H1 (cell line): ENCODE results near the gene LPGAT1. TPM values are rescaled to one million over a fixed set of nuclear protein-coding genes. Genes with fewer than 3 reads are reported as not detected.

ENCODE experiments used
- MAX ChIP-seq: IDR thresholded peaks from 2 replicates; pipeline ENCODE4 v1.6.1; 2012; ENCODE audit warnings: inconsistent platforms
- polyA plus RNA-seq, 7 experiments: library from polyadenylated mRNA; depleted of rRNA in 3 of 7; stranded (reverse) in 5 of 7; unstranded in 2 of 7; fragments of >200 nt in 5 of 7; fragments of 200-250 nt in 2 of 7; gene quantifications; 1 replicate in 5 of 7; 2 replicates in 1 of 7; 4 replicates in 1 of 7; pipeline versions ENCODE4 v1.2.1 to v1.2.3, GENCODE V29; 2011 to 2013; ENCODE audit warnings: missing spikeins in 2 of 7, mixed read lengths in 2 of 7
- total RNA-seq: library from RNA; stranded (reverse); fragmentation: NEBNext Ultra II Directional; extraction: Animal tissue kit (Norgen Biotek cat#: 25700); gene quantifications from 2 replicates; pipeline ENCODE4 v1.2.1, GENCODE V29; 2021

LPGAT1 gene
- total and polyA plus RNA-seq, 2 of the 8 experiments (the other 6 are each of a cell fraction or from before 2014, with no cell fraction given), result 2.3 to 13.5 TPM

- no peak for TF ChIP-seq MAX
These were observed 1.2 kb upstream of the LPGAT1 start (continued) for GRCh38 chr1:211831558-211832323.
